GM18505 (cell line): ENCODE measurements around the gene ZNF850.

Experiments
- ATAC-seq: cut with Tn5 transposase; IDR thresholded peaks from one replicate; pipeline ENCODE4 v1.9.1; 2021; ENCODE audit not compliant: unreplicated experiment
- POLR2A ChIP-seq: IDR thresholded peaks from 4 replicates; pipeline ENCODE4 v1.6.1; 2011; ENCODE audit warnings: borderline replicate concordance; ENCODE audit not compliant: insufficient read depth, insufficient read length; ENCODE audit errors: extremely low read depth

ZNF850 gene

DNA sequence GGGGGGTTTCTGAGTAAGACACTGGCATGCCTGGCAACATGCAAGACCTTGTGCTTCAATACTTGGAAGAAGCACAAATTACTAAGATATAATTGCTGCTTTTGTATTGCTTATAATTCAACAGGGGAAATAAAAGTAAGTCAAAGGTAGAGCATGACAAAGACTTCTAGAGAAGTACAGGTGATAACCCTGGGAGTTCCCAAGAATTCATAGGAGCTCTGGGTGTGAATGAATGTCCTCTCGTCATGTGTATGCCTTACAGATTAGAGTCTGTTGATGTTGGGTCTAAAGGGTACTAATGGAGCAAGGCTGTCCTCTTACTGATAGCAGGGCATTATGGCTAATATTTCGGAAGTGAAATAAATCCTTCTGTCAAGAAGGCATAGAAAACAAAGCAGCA is 98.4 kb downstream of the ZNF850 start:
- no peak for TF ChIP-seq POLR2A
- ATAC-seq = no peak

DNA sequence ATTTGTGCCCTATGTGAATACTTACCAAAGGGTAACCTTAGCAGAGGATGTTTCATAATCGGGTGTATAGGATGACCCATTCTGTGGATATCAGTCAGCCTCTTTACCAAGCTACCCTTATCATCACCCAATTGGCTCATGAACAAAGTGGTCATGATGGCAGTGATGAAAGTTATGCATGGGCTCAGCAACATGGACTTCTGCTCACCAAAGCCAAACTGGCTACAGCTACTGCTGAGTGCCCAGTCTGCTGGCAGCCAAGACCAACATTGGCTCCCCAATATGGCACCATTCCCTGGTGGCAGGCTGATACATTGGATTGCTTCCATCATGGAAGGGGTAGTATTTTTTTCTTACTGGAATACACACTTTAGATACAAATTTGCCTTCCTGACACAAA is 100.2 kb downstream of the ZNF850 start:
- no peak for ATAC-seq
- no peak for TF ChIP-seq POLR2A

DNA sequence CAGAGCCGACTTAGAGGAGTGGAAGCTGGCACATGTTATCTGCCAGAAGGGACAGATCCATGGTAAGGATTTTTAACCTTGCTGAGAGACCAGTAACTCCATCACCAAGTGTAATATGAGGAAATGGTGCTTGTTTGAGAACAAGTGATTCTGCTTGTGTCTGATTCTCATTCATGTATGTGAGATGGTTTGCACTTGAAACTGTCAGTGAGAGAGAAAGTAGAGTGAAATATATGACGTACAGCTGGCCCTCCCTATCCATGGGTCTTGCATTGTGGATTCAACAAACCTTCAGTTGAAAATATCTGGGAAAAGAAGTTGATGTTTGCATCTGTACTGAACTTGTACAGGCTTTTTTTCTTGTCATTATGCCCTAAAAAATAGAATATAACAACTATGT is 104.0 kb downstream of the ZNF850 start:
- no peak for TF ChIP-seq POLR2A
- no peak for ATAC-seq

DNA sequence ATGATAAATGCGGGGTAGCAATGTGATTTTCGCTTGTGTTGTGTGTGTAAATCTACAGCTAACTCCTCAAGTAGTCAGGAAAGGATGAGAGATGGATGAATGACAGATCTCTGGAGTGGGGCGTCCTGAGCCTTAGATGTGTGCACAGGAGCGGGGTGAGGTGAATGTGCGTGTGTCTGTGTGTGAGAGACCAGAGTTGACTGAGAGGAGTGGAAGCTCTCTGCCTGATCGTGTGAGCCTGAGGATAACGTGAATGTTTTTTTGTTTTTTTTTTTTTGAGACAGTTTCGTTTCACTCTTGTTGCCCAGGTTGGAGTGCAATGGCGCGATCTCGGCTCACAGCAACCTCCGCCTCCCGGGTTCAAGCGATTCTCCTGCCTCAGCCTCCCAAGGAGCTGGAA is 106.8 kb downstream of the ZNF850 start:
- no peak for ATAC-seq

More for the DNA sequence above, 106.8 kb downstream of the ZNF850 start:
- TF ChIP-seq POLR2A = no peak
